HepG2 (cell line): ENCODE measurements around the gene SLU7. TPM values are rescaled to one million over a fixed set of nuclear protein-coding genes. Genes with fewer than 3 reads are reported as not detected.

Source experiments
- ATAC-seq: fragments of 200-7000 bp; cut with Tn5 transposase; 3 replicates; pipeline ENCODE4 v1.9.1; 2020; ENCODE audit warnings: mild to moderate bottlenecking, moderate library complexity
- BruUV-seq: library from RNA; stranded (reverse); fragments of 400-500 nt; replicated peaks from 2 replicates; lab custom pipeline; 2021; lab: Mats Ljungman, UMichigan
- CTCF ChIA-PET: fragments of 300-600 bp; formaldehyde crosslinking; extraction: SDS; loops from one replicate; lab custom pipeline; 2021; ENCODE audit warnings: low total read pairs, inconsistent platforms, low intra/inter-chr PET ratio; lab: Yijun Ruan, JAX
- POLR2A ChIA-PET: fragments of 350-600 bp; sonication (Branson Sonifier 250); formaldehyde crosslinking; loops from one replicate; lab custom pipeline; 2020; ENCODE audit warnings: antibody characterized with exemption, inconsistent platforms; lab: Yijun Ruan, JAX
- DNase-seq: peaks from one replicate; pipeline ENCODE4 v3.0.0-alpha.2; 2015; ENCODE audit warnings: low spot score
- FAIRE-seq: peaks from 3 replicates; lab custom pipeline; 2011; peaks lifted over from hg19 to GRCh38; lab: Jason Lieb, UNC
- H2AFZ ChIP-seq: one replicate; pipeline ENCODE4 v1.6.1; 2011; ENCODE audit warnings: low read length, inconsistent platforms
- H3K27ac ChIP-seq: fragments of 300-600 bp; 3 replicates; pipeline ENCODE4 v1.8.0; 2011; ENCODE audit warnings: mixed run types, mild to moderate bottlenecking, mixed read lengths, low read length, inconsistent platforms; ENCODE audit not compliant: insufficient read depth; ENCODE audit errors: extremely low read length
- H3K27me3 ChIP-seq, 2 experiments: fragments of 200-600 bp in 1 of 2; 2 replicates in 1 of 2; 3 replicates in 1 of 2; pipeline versions ENCODE4 v1.6.0 to v1.8.0; 2011; ENCODE audit warnings: low read length in 2 of 2, mild to moderate bottlenecking in 2 of 2, moderate library complexity in 2 of 2, inconsistent platforms in 1 of 2; ENCODE audit not compliant: insufficient read depth in 2 of 2, control insufficient read depth in 1 of 2
- H3K36me3 ChIP-seq, 2 experiments: fragments of 200-600 bp in 1 of 2; replicated peaks in 1 of 2; 2 replicates in 1 of 2; 3 replicates in 1 of 2; pipeline versions ENCODE4 v1.5.1 to v1.8.0; 2011; ENCODE audit warnings: low read length in 2 of 2, inconsistent platforms in 1 of 2; ENCODE audit not compliant: insufficient read depth in 2 of 2, control insufficient read depth in 1 of 2
- H3K4me1 ChIP-seq: 2 replicates; pipeline ENCODE4 v1.5.1; 2012; ENCODE audit warnings: low read length, inconsistent platforms; ENCODE audit not compliant: insufficient read depth
- H3K4me2 ChIP-seq: 2 replicates; pipeline ENCODE4 v1.6.0; 2011; ENCODE audit warnings: low read depth, low read length, inconsistent platforms
- H3K4me3 ChIP-seq, 3 experiments: fragments of 200-600 bp in 1 of 3; sonication (generic), shearing (Covaris generic) in 1 of 3; replicated peaks in 1 of 3; 2 replicates each; pipeline ENCODE4 v1.5.1; 2011 to 2016; ENCODE audit warnings: low read length in 3 of 3, inconsistent platforms in 2 of 3, low read depth in 2 of 3, mild to moderate bottlenecking in 2 of 3, control low read depth in 1 of 3, mixed read lengths in 1 of 3; ENCODE audit not compliant: insufficient read depth in 1 of 3
- H3K79me2 ChIP-seq: one replicate; pipeline ENCODE4 v1.6.1; 2011; ENCODE audit warnings: low read length, inconsistent platforms; ENCODE audit not compliant: insufficient read depth
- H3K9ac ChIP-seq: 2 replicates; pipeline ENCODE4 v1.6.0; 2011; ENCODE audit warnings: mild to moderate bottlenecking, low read depth, low read length, inconsistent platforms; ENCODE audit not compliant: insufficient read depth
- H3K9me3 ChIP-seq: 2 replicates; pipeline ENCODE4 v1.5.1; 2012; ENCODE audit warnings: mild to moderate bottlenecking, low read length
- H4K20me1 ChIP-seq: 2 replicates; pipeline ENCODE4 v1.6.0; 2011; ENCODE audit warnings: inconsistent platforms, mild to moderate bottlenecking, low read length, moderate library complexity; ENCODE audit not compliant: insufficient read depth
- ADNP ChIP-seq: sonication (generic); formaldehyde crosslinking; IDR thresholded peaks from 2 replicates; pipeline ENCODE4 v1.4.0; 2020; ENCODE audit warnings: missing genetic modification reagents
- EEA1 ChIP-seq: sonication (generic); formaldehyde crosslinking; IDR thresholded peaks from 2 replicates; pipeline ENCODE4 v1.5.1; 2020; ENCODE audit warnings: mild to moderate bottlenecking, missing genetic modification reagents, borderline replicate concordance
- NFIB ChIP-seq: sonication (generic); formaldehyde crosslinking; IDR thresholded peaks from 2 replicates; pipeline ENCODE4 v1.9.0; 2021; ENCODE audit warnings: missing genetic modification reagents, mild to moderate bottlenecking, borderline replicate concordance
- PRPF4 ChIP-seq: fragments of 200-400 bp; formaldehyde crosslinking; IDR thresholded peaks from 2 replicates; pipeline ENCODE4 v1.6.1; 2016; ENCODE audit warnings: low read length, low read depth; ENCODE audit not compliant: poor library complexity, severe bottlenecking
- RFX1 ChIP-seq: fragments of 450-650 bp; IDR thresholded peaks from 2 replicates; pipeline ENCODE4 v1.6.1; 2017
- ZNF264 ChIP-seq: sonication (generic); formaldehyde crosslinking; IDR thresholded peaks from 2 replicates; pipeline ENCODE4 v1.4.0; 2020; ENCODE audit warnings: missing genetic modification reagents
- ZNF703 ChIP-seq: sonication (generic); formaldehyde crosslinking; IDR thresholded peaks from 2 replicates; pipeline ENCODE4 v1.5.1; 2020; ENCODE audit warnings: missing genetic modification reagents, mild to moderate bottlenecking, moderate library complexity, borderline replicate concordance
- WGBS: methylation state at CpG from one replicate; pipeline ENCODE4 v1.1.6; 2017; ENCODE audit warnings: low lambda C conversion rate; 5-methylcytosine and 5-hydroxymethylcytosine counted together
- in situ Hi-C: cut with HindIII; loops from 2 replicates; pipeline ENCODE4 v1.10.0; 2017; ENCODE audit warnings: low pct_unique_long_range_greater_than_20kb; ENCODE audit not compliant: extremely low pct_ligation_motif_present
- intact Hi-C: fragments of 100-400 bp; cut with micrococcal nuclease; formaldehyde crosslinking; loops from one replicate; pipeline ENCODE4 v1.10.0; 2022; ENCODE audit not compliant: unreplicated experiment
- polyA plus RNA-seq, 8 experiments: library from polyadenylated mRNA; depleted of rRNA in 3 of 8; stranded (reverse) in 7 of 8; unstranded in 1 of 8; fragments of >200 nt; fragmentation: Illumina TruSeq in 4 of 8; extraction: Trizol in 4 of 8; gene quantifications; 2 replicates each; pipeline versions ENCODE4 v1.2.1 to v1.2.3, GENCODE V29; 2011 to 2016; ENCODE audit warnings: low read depth in 4 of 8, missing spikeins in 1 of 8, mixed read lengths in 1 of 8; ENCODE audit not compliant: insufficient read depth in 1 of 8
- total RNA-seq, 5 experiments: library from RNA; depleted of rRNA; stranded (reverse); fragments of >200 nt; fragmentation: Illumina TruSeq; extraction: Trizol; gene quantifications; 2 replicates each; pipeline ENCODE4 v1.2.3, GENCODE V29; 2016; ENCODE audit warnings: low read depth in 1 of 5
- TF ChIP-seq, protein P1 (sequence below): sonication (generic); formaldehyde crosslinking; IDR thresholded peaks from 2 replicates; pipeline ENCODE4 v1.5.1; 2020; ENCODE audit warnings: mild to moderate bottlenecking, missing genetic modification reagents, moderate library complexity
- TF ChIP-seq, protein P2 (sequence below): sonication (generic); formaldehyde crosslinking; IDR thresholded peaks from 2 replicates; pipeline ENCODE4 v1.5.1; 2020; ENCODE audit warnings: mild to moderate bottlenecking, missing genetic modification reagents, borderline replicate concordance
- TF ChIP-seq, protein P3 (sequence below): sonication (generic); formaldehyde crosslinking; IDR thresholded peaks from 2 replicates; pipeline ENCODE4 v1.9.0; 2021; ENCODE audit warnings: missing genetic modification reagents, borderline replicate concordance
- TF ChIP-seq, protein P4 (sequence below): sonication (generic); formaldehyde crosslinking; IDR thresholded peaks from 2 replicates; pipeline ENCODE4 v1.5.0; 2020; ENCODE audit warnings: missing genetic modification reagents
- TF ChIP-seq, protein P5 (sequence below): IDR thresholded peaks from 2 replicates; pipeline ENCODE4 v1.6.1; 2016; ENCODE audit warnings: mild to moderate bottlenecking

Gene SLU7
- total and polyA plus RNA-seq, 2 of the 13 experiments (the other 11 are each of a cell fraction or from before 2014, with no cell fraction given), result 24.0 to 39.2 TPM

- POLR2A ChIA-PET, result no interaction called here
- FAIRE-seq, result no peak
Measured at GRCh38 chr5:160435532-160435931, 16.7 kb upstream of the SLU7 start.

More at GRCh38 chr5:160435532-160435931, 16.7 kb upstream of the SLU7 start:
- BruUV-seq, result no TSS peak
- ATAC-seq (no peak), DNase-seq (no peak)
- Histone ChIP-seq H3K27me3 (no peaks in the 10 kb centered on the region), H3K79me2 (no peaks in the 10 kb centered on the region), H3K9me3 (no peaks in the 10 kb centered on the region), H2AFZ (no peak overlapping the region), H3K4me2 (no peak overlapping the region), H3K4me3 (no peak overlapping the region), H3K27ac (no peak overlapping the region), H3K9ac (no peak overlapping the region), H3K36me3 (no peaks in the 10 kb centered on the region), H3K4me1 (peaks cover 43% of the 10 kb centered on the region), H4K20me1 (no peaks in the 10 kb centered on the region)
- CTCF ChIA-PET, result no interaction called here
- WGBS, result 33% methylated on average over 1 of the region's 1 CpG
- TF ChIP-seq, protein P1, sequence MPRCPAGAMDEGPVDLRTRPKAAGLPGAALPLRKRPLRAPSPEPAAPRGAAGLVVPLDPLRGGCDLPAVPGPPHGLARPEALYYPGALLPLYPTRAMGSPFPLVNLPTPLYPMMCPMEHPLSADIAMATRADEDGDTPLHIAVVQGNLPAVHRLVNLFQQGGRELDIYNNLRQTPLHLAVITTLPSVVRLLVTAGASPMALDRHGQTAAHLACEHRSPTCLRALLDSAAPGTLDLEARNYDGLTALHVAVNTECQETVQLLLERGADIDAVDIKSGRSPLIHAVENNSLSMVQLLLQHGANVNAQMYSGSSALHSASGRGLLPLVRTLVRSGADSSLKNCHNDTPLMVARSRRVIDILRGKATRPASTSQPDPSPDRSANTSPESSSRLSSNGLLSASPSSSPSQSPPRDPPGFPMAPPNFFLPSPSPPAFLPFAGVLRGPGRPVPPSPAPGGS (CRISPR knock-in tag), result no peak
- TF ChIP-seq ADNP (CRISPR knock-in tag), result no peak
- no peak for TF ChIP-seq PRPF4
- TF ChIP-seq, protein P2, sequence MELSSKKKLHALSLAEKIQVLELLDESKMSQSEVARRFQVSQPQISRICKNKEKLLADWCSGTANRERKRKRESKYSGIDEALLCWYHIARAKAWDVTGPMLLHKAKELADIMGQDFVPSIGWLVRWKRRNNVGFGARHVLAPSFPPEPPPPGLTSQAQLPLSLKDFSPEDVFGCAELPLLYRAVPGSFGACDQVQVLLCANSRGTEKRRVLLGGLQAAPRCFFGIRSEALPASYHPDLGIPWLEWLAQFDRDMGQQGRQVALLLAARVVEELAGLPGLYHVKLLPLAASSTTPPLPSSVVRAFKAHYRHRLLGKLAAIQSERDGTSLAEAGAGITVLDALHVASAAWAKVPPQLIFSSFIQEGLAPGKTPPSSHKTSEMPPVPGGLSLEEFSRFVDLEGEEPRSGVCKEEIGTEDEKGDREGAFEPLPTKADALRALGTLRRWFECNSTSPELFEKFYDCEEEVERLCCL, result no peak
- TF ChIP-seq, protein P3, sequence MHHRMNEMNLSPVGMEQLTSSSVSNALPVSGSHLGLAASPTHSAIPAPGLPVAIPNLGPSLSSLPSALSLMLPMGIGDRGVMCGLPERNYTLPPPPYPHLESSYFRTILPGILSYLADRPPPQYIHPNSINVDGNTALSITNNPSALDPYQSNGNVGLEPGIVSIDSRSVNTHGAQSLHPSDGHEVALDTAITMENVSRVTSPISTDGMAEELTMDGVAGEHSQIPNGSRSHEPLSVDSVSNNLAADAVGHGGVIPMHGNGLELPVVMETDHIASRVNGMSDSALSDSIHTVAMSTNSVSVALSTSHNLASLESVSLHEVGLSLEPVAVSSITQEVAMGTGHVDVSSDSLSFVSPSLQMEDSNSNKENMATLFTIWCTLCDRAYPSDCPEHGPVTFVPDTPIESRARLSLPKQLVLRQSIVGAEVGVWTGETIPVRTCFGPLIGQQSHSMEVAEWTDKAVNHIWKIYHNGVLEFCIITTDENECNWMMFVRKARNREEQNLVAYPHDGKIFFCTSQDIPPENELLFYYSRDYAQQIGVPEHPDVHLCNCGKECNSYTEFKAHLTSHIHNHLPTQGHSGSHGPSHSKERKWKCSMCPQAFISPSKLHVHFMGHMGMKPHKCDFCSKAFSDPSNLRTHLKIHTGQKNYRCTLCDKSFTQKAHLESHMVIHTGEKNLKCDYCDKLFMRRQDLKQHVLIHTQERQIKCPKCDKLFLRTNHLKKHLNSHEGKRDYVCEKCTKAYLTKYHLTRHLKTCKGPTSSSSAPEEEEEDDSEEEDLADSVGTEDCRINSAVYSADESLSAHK, result no peak
- no peak for TF ChIP-seq ZNF703 (CRISPR knock-in tag)
- no peak for TF ChIP-seq NFIB
- TF ChIP-seq, protein P4, sequence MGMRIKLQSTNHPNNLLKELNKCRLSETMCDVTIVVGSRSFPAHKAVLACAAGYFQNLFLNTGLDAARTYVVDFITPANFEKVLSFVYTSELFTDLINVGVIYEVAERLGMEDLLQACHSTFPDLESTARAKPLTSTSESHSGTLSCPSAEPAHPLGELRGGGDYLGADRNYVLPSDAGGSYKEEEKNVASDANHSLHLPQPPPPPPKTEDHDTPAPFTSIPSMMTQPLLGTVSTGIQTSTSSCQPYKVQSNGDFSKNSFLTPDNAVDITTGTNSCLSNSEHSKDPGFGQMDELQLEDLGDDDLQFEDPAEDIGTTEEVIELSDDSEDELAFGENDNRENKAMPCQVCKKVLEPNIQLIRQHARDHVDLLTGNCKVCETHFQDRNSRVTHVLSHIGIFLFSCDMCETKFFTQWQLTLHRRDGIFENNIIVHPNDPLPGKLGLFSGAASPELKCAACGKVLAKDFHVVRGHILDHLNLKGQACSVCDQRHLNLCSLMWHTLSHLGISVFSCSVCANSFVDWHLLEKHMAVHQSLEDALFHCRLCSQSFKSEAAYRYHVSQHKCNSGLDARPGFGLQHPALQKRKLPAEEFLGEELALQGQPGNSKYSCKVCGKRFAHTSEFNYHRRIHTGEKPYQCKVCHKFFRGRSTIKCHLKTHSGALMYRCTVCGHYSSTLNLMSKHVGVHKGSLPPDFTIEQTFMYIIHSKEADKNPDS (CRISPR knock-in tag), result no peak
- no peak for TF ChIP-seq ZNF264
- no peak for TF ChIP-seq RFX1
- no peak for TF ChIP-seq EEA1 (CRISPR knock-in tag)
- TF ChIP-seq, protein P5, sequence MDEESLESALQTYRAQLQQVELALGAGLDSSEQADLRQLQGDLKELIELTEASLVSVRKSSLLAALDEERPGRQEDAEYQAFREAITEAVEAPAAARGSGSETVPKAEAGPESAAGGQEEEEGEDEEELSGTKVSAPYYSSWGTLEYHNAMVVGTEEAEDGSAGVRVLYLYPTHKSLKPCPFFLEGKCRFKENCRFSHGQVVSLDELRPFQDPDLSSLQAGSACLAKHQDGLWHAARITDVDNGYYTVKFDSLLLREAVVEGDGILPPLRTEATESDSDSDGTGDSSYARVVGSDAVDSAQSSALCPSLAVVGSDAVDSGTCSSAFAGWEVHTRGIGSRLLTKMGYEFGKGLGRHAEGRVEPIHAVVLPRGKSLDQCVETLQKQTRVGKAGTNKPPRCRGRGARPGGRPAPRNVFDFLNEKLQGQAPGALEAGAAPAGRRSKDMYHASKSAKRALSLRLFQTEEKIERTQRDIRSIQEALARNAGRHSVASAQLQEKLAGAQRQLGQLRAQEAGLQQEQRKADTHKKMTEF, result no peak
- in situ Hi-C loops, result loop anchor here (5.0 to 10.0 kb wide), 2 partner anchors 67 to 359 kb away; no protein-coding TSS in a partner anchor
- intact Hi-C loops, result no loop called here
